Measurements from ENCODE around the gene LRP5. TPM values are rescaled to one million over a fixed set of nuclear protein-coding genes. Genes with fewer than 3 reads are reported as not detected.

The LRP5 gene
- total RNA-seq, 2 donors from 2014 or later = 48.3 to 57.1 TPM

DNA sequence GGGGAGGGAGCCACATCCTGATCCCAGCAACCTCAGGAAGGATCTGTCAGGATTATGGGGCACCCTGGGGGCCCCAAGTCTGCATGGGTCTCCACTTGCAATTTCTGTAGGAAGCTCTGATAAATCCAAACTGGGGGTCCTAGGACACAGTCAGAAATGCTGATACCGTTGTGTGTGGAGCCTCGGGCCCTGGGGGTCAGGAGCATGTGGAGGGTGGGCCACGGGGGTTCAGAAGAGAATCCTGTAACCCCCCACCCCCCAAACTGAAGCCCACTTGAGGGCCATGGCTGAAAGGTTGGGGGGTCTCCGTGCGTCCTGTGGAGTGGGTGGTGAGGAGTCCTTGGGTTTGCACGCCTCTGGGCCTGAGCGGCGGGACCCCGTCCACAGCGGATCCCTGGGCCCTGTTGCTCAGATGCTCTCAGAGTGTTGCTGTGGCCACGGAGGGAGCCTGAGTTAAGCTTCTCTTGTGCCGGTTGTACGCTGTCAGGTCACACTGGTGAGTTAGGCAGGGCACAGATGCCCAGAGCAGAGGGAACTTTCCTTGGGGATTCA lies 72.2 kb downstream of the LRP5 start:
- 92% methylated on average over 13 of the region's 13 CpGs for WGBS
- intact Hi-C loops (cut with DNase I) = loop anchor here (5.0 kb wide), 4 partner anchors 58 to 127 kb away; partner anchors contain the start of genes C11orf24 and LRP5
- Histone ChIP-seq H3K9me3 (no peaks in the 10 kb centered on the region), H3K27me3 (replicated peaks; ENCODE audit: insufficient read depth) (no peaks in the 10 kb centered on the region), H3K36me3 (no peaks in the 10 kb centered on the region), H3K27ac (no peak overlapping the region), H3K4me3 (no peak overlapping the region), H3K4me1 (replicated peaks) (peaks cover 18% of the 10 kb centered on the region)
- TF ChIP-seq CTCF (IDR thresholded peaks at IDR 0.05) (no peak), POLR2AphosphoS5 (IDR thresholded peaks at IDR 0.05) (no peak), POLR2A (IDR thresholded peaks at IDR 0.05) (no peak)
- no peak for DNase-seq (ENCODE audit: low spot score)

DNA sequence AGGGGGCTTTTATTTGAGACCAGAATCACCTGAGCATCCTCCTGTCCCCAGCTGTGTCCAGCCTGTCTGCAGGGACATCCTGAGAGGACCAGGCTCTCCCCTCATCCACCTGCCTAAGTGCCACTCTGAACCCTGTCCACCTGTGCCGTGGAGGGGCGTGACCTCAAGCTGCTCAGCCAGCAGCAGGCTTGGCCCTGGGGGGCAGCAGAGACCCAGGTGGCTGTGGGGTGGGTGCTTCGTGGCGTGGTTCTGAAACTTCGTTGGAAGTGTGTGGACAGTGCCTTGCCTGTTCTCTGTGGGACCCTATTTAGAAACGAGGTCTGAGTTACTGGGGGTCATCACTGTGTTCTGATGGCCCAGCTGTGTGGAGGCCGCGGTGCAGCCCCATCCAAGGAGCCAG lies 72.7 kb downstream of the LRP5 start:
- DNase-seq (ENCODE audit: low spot score) = no peak
- H3K4me1 ChIP-seq (replicated peaks) = peaks cover 13% of the 10 kb centered on the region
- H3K4me3 ChIP-seq = no peak overlapping the region
- no peaks in the 10 kb centered on the region for H3K9me3 ChIP-seq
- intact Hi-C loops (cut with DNase I) = no loop called here
- no peak for TF ChIP-seq CTCF (IDR thresholded peaks at IDR 0.05)
- no peak for TF ChIP-seq POLR2A (IDR thresholded peaks at IDR 0.05)
- TF ChIP-seq POLR2AphosphoS5 (IDR thresholded peaks at IDR 0.05) = no peak
- H3K36me3 ChIP-seq = no peaks in the 10 kb centered on the region
- H3K27me3 ChIP-seq (replicated peaks; ENCODE audit: insufficient read depth) = no peaks in the 10 kb centered on the region
- H3K27ac ChIP-seq = no peak overlapping the region
- 94% methylated on average over 8 of the region's 8 CpGs for WGBS

- Histone ChIP-seq H3K27ac (no peak overlapping the region), H3K27me3 (replicated peaks; ENCODE audit: insufficient read depth) (no peaks in the 10 kb centered on the region), H3K9me3 (no peaks in the 10 kb centered on the region), H3K36me3 (no peaks in the 10 kb centered on the region), H3K4me1 (replicated peaks) (peaks cover under 1% of the 10 kb centered on the region), H3K4me3 (no peak overlapping the region)
- intact Hi-C loops (cut with DNase I) = no loop called here
- 96% methylated on average over 41 of the region's 52 CpGs for WGBS
- DNase-seq (ENCODE audit: low spot score) = no peak
- TF ChIP-seq CTCF (IDR thresholded peaks at IDR 0.05) (no peak), POLR2AphosphoS5 (IDR thresholded peaks at IDR 0.05) (no peak), POLR2A (IDR thresholded peaks at IDR 0.05) (no peak)
These were observed 74.1 kb downstream of the LRP5 start for GRCh38 chr11:68386331-68386978.

DNA sequence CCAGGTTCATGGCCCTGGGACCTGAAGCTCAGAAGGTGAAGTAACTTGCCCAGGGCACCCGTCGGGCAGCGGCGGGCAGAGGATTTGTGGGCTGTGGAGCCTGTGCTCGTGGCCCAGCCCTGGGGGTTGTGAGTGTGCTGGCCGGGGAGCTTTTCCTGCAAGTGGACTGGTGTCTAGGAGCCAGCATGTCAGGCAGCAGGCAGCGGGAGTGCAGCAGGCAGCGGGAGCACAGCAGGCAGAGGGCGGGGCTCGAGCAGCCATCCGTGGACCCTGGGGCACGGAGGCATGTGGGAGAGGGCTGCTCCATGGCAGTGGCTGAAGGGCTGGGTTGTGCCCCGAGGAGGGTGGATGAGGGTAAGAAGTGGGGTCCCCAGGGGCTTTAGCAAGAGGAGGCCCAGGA lies 75.4 kb downstream of the LRP5 start:
- no peak for DNase-seq (ENCODE audit: low spot score)
- WGBS = 85% methylated on average over 13 of the region's 13 CpGs
- no peaks in the 10 kb centered on the region for H3K36me3 ChIP-seq
- no peak overlapping the region for H3K27ac ChIP-seq
- no peaks in the 10 kb centered on the region for H3K4me1 ChIP-seq (replicated peaks)
- intact Hi-C loops (cut with DNase I) = no loop called here
- no peak overlapping the region for H3K4me3 ChIP-seq
- no peaks in the 10 kb centered on the region for H3K9me3 ChIP-seq
- no peaks in the 10 kb centered on the region for H3K27me3 ChIP-seq (replicated peaks; ENCODE audit: insufficient read depth)
- no peak for TF ChIP-seq POLR2AphosphoS5 (IDR thresholded peaks at IDR 0.05)
- no peak for TF ChIP-seq CTCF (IDR thresholded peaks at IDR 0.05)
- no peak for TF ChIP-seq POLR2A (IDR thresholded peaks at IDR 0.05)
